SK-N-SH treated with all-trans-retinoic acid at 6 μM for 48 hours (cell line): Measurements from ENCODE around the gene SPATA21.

ENCODE experiments used
- ATAC-seq: fragments of 200-7000 bp; cut with Tn5 transposase; 3 replicates; pipeline ENCODE4 v1.9.1; 2020; ENCODE audit warnings: mild to moderate bottlenecking, moderate library complexity
- ARNTL ChIP-seq: fragments of 450-650 bp; formaldehyde crosslinking; IDR thresholded peaks from 2 replicates; pipeline ENCODE4 v1.5.0; 2020; ENCODE audit warnings: low read depth, mild to moderate bottlenecking, moderate library complexity, borderline replicate concordance
- BACH2 ChIP-seq: fragments of 250-450 bp; sonication (Bioruptor Pico); IDR thresholded peaks from 2 replicates; pipeline ENCODE4 v1.9.0; 2021; ENCODE audit warnings: mild to moderate bottlenecking, borderline replicate concordance
- CSDC2 ChIP-seq: fragments of 250-450 bp; sonication (Bioruptor Pico); IDR thresholded peaks from 2 replicates; pipeline ENCODE4 v1.5.0; 2020; ENCODE audit warnings: mild to moderate bottlenecking, moderate library complexity
- ESRRG ChIP-seq: fragments of 250-450 bp; sonication (Bioruptor Pico); IDR thresholded peaks from 2 replicates; pipeline ENCODE4 v1.6.1; 2021; ENCODE audit warnings: mild to moderate bottlenecking
- GLIS3 ChIP-seq: fragments of 250-450 bp; sonication (Bioruptor Pico); IDR thresholded peaks from 2 replicates; pipeline ENCODE4 v1.5.0; 2020; ENCODE audit warnings: mild to moderate bottlenecking, moderate library complexity
- ISL1 ChIP-seq: fragments of 250-450 bp; sonication (Bioruptor Pico); IDR thresholded peaks from 2 replicates; pipeline ENCODE4 v2.1.2; 2022; ENCODE audit warnings: mild to moderate bottlenecking, moderate library complexity
- OSR1 ChIP-seq: fragments of 250-450 bp; sonication (Bioruptor Pico); IDR thresholded peaks from 2 replicates; pipeline ENCODE4 v1.8.0; 2022; ENCODE audit warnings: moderate library complexity, mild to moderate bottlenecking, inconsistent platforms
- SNAI2 ChIP-seq: fragments of 250-450 bp; sonication (Bioruptor Pico); IDR thresholded peaks from 2 replicates; pipeline ENCODE4 v1.5.0; 2020; ENCODE audit warnings: mild to moderate bottlenecking, moderate library complexity
- TCF4 ChIP-seq: fragments of 250-450 bp; sonication (Bioruptor Pico); IDR thresholded peaks from 2 replicates; pipeline ENCODE4 v1.8.0; 2021; ENCODE audit warnings: mild to moderate bottlenecking, moderate library complexity, borderline replicate concordance
- TOX ChIP-seq: fragments of 250-450 bp; sonication (Bioruptor Pico); IDR thresholded peaks from 2 replicates; pipeline ENCODE4 v1.8.0; 2021; ENCODE audit warnings: mild to moderate bottlenecking, moderate library complexity, borderline replicate concordance
- ZC3H10 ChIP-seq: fragments of 250-450 bp; sonication (Bioruptor Pico); IDR thresholded peaks from 2 replicates; pipeline ENCODE4 v1.5.1; 2021; ENCODE audit warnings: mild to moderate bottlenecking, moderate library complexity
- ZFP3 ChIP-seq: fragments of 250-450 bp; sonication (Bioruptor Pico); IDR thresholded peaks from 2 replicates; pipeline ENCODE4 v1.5.0; 2020; ENCODE audit warnings: mild to moderate bottlenecking, moderate library complexity
- ZFP30 ChIP-seq: fragments of 450-650 bp; formaldehyde crosslinking; IDR thresholded peaks from 2 replicates; pipeline ENCODE4 v1.5.0; 2022; ENCODE audit warnings: mild to moderate bottlenecking, moderate library complexity
- ZNF565 ChIP-seq: fragments of 450-650 bp; formaldehyde crosslinking; conservative IDR thresholded peaks from 2 replicates; pipeline ENCODE4 v1.5.0; 2020; ENCODE audit warnings: low read depth, mild to moderate bottlenecking, moderate library complexity
- ZNF70 ChIP-seq: fragments of 450-650 bp; formaldehyde crosslinking; IDR thresholded peaks from 2 replicates; pipeline ENCODE4 v1.5.0; 2020; ENCODE audit warnings: mild to moderate bottlenecking, moderate library complexity
- ZNF8 ChIP-seq: fragments of 450-650 bp; formaldehyde crosslinking; IDR thresholded peaks from 2 replicates; pipeline ENCODE4 v1.5.0; 2020; ENCODE audit warnings: mild to moderate bottlenecking, moderate library complexity
- TF ChIP-seq, protein P1 (sequence below): fragments of 250-450 bp; sonication (Bioruptor Pico); IDR thresholded peaks from 2 replicates; pipeline ENCODE4 v1.5.0; 2020; ENCODE audit warnings: mild to moderate bottlenecking, moderate library complexity
- TF ChIP-seq, protein P2 (sequence below): fragments of 250-450 bp; sonication (Bioruptor Pico); IDR thresholded peaks from 2 replicates; pipeline ENCODE4 v1.8.0; 2020; ENCODE audit warnings: mild to moderate bottlenecking, moderate library complexity, borderline replicate concordance
- TF ChIP-seq, protein P3 (sequence below): fragments of 250-450 bp; sonication (Bioruptor Pico); IDR thresholded peaks from 2 replicates; pipeline ENCODE4 v1.5.1; 2021; ENCODE audit warnings: mild to moderate bottlenecking, moderate library complexity
- TF ChIP-seq, protein P4 (sequence below): fragments of 250-450 bp; sonication (Bioruptor Pico); IDR thresholded peaks from 2 replicates; pipeline ENCODE4 v1.8.0; 2021; ENCODE audit warnings: low read depth, mild to moderate bottlenecking, moderate library complexity, borderline replicate concordance

SPATA21 gene

DNA sequence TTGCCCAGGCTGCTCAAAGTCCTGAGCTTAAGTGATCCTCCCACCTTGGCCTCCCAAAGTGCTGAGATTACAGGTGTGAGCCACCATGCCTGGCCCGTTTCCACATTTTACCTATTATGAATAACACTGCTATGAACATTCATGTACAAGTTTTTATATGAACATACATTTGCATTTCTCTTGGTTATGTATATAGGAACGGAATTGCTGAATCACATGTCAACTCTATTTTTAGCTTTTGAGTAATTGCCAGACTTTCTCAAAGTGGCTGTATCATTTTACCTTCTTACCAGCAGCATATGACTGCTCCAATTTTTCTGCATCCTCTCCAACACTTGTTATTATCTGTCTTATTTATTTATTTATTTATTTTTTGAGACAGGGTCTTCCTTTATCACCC, 2.7 kb downstream of the SPATA21 start:
- TF ChIP-seq ARNTL (CRISPR knock-in tag) = no peak
- no peak for TF ChIP-seq ZFP3
- ATAC-seq = 0 out of 3 replicates have a peak, but pooled peaks have one; percentile 26

DNA sequence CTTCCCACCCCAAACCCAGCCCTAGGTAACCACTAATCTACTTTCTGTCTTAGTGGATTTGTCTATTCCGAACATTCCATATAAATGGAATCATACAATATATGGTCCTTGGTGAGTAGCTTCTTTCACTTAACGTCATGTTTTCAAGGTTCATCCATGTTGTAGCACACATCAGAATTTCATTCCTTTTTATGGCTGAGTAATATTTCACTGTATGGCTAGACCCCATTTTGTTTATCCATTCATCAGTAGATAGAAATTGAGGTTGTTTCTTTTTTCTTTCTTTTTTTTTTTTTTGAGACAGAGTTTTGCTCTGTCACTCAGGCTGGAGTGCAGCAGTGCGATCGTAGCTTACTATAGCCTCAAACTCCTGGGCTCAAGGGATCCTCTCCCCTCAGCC, 3.2 kb downstream of the SPATA21 start:
- no peak for TF ChIP-seq ZNF8 (CRISPR knock-in tag)
- no peak for TF ChIP-seq ZFP3
- no peak for TF ChIP-seq TCF4
- TF ChIP-seq, protein P1, sequence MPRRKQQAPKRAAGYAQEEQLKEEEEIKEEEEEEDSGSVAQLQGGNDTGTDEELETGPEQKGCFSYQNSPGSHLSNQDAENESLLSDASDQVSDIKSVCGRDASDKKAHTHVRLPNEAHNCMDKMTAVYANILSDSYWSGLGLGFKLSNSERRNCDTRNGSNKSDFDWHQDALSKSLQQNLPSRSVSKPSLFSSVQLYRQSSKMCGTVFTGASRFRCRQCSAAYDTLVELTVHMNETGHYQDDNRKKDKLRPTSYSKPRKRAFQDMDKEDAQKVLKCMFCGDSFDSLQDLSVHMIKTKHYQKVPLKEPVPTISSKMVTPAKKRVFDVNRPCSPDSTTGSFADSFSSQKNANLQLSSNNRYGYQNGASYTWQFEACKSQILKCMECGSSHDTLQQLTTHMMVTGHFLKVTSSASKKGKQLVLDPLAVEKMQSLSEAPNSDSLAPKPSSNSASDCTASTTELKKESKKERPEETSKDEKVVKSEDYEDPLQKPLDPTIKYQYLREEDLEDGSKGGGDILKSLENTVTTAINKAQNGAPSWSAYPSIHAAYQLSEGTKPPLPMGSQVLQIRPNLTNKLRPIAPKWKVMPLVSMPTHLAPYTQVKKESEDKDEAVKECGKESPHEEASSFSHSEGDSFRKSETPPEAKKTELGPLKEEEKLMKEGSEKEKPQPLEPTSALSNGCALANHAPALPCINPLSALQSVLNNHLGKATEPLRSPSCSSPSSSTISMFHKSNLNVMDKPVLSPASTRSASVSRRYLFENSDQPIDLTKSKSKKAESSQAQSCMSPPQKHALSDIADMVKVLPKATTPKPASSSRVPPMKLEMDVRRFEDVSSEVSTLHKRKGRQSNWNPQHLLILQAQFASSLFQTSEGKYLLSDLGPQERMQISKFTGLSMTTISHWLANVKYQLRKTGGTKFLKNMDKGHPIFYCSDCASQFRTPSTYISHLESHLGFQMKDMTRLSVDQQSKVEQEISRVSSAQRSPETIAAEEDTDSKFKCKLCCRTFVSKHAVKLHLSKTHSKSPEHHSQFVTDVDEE = no peak
- no peak for ATAC-seq

DNA sequence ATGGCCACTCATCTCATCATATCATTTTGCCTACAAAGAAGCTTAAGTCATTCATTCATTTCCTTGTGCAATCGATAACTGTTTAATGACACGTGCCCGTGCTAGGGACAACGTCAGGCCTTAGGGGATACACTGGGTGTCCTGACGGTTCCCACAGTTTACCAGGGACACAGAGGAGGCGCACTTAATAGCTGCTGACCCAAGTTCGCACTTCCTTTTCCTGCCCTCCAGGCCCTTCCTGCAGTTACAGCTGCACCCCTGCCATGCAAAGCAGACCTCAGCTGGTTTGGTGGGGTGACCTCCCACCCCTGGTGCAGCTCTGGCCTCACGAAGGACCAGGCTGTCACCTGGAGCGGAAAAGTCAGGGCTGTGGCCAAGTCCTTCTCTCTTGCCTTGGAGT, 4.2 kb downstream of the SPATA21 start:
- TF ChIP-seq ZFP30 (CRISPR knock-in tag) (no peak), SNAI2 (CRISPR knock-in tag) (no peak), ZNF565 (CRISPR knock-in tag) (no peak)
- ATAC-seq = no peak

DNA sequence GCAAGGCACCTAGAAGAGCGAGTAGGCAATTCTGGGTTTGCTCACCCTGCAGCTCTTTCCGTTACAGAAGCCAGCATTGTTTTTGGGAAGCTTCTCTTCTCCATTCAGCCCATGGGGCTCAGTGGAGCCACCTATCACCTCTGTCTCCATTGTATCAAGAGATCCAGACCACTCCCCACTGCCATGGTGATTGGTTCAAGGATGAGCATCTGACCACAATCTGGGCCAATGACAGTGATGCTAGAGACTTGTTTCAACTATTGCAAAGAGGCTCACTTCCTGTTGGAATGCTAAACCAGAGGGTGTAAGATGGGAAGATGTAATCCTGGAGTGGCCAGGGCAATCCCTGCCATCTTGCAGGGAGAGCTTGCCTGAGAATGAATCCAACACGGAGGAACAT, 6.6 kb downstream of the SPATA21 start:
- TF ChIP-seq OSR1 = no peak
- TF ChIP-seq TCF4 = no peak
- TF ChIP-seq, protein P2, sequence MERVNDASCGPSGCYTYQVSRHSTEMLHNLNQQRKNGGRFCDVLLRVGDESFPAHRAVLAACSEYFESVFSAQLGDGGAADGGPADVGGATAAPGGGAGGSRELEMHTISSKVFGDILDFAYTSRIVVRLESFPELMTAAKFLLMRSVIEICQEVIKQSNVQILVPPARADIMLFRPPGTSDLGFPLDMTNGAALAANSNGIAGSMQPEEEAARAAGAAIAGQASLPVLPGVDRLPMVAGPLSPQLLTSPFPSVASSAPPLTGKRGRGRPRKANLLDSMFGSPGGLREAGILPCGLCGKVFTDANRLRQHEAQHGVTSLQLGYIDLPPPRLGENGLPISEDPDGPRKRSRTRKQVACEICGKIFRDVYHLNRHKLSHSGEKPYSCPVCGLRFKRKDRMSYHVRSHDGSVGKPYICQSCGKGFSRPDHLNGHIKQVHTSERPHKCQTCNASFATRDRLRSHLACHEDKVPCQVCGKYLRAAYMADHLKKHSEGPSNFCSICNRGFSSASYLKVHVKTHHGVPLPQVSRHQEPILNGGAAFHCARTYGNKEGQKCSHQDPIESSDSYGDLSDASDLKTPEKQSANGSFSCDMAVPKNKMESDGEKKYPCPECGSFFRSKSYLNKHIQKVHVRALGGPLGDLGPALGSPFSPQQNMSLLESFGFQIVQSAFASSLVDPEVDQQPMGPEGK = no peak
- no peak for TF ChIP-seq ZFP30 (CRISPR knock-in tag)
- TF ChIP-seq, protein P3, sequence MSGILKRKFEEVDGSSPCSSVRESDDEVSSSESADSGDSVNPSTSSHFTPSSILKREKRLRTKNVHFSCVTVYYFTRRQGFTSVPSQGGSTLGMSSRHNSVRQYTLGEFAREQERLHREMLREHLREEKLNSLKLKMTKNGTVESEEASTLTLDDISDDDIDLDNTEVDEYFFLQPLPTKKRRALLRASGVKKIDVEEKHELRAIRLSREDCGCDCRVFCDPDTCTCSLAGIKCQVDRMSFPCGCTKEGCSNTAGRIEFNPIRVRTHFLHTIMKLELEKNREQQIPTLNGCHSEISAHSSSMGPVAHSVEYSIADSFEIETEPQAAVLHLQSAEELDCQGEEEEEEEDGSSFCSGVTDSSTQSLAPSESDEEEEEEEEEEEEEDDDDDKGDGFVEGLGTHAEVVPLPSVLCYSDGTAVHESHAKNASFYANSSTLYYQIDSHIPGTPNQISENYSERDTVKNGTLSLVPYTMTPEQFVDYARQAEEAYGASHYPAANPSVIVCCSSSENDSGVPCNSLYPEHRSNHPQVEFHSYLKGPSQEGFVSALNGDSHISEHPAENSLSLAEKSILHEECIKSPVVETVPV (CRISPR knock-in tag) = no peak
- TF ChIP-seq ZNF565 (CRISPR knock-in tag) = no peak
- TF ChIP-seq, protein P4, sequence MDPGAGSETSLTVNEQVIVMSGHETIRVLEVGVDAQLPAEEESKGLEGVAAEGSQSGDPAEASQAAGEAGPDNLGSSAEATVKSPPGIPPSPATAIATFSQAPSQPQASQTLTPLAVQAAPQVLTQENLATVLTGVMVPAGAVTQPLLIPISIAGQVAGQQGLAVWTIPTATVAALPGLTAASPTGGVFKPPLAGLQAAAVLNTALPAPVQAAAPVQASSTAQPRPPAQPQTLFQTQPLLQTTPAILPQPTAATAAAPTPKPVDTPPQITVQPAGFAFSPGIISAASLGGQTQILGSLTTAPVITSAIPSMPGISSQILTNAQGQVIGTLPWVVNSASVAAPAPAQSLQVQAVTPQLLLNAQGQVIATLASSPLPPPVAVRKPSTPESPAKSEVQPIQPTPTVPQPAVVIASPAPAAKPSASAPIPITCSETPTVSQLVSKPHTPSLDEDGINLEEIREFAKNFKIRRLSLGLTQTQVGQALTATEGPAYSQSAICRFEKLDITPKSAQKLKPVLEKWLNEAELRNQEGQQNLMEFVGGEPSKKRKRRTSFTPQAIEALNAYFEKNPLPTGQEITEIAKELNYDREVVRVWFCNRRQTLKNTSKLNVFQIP = no peak
- no peak for TF ChIP-seq ISL1
- ATAC-seq = peak; percentile 78

DNA sequence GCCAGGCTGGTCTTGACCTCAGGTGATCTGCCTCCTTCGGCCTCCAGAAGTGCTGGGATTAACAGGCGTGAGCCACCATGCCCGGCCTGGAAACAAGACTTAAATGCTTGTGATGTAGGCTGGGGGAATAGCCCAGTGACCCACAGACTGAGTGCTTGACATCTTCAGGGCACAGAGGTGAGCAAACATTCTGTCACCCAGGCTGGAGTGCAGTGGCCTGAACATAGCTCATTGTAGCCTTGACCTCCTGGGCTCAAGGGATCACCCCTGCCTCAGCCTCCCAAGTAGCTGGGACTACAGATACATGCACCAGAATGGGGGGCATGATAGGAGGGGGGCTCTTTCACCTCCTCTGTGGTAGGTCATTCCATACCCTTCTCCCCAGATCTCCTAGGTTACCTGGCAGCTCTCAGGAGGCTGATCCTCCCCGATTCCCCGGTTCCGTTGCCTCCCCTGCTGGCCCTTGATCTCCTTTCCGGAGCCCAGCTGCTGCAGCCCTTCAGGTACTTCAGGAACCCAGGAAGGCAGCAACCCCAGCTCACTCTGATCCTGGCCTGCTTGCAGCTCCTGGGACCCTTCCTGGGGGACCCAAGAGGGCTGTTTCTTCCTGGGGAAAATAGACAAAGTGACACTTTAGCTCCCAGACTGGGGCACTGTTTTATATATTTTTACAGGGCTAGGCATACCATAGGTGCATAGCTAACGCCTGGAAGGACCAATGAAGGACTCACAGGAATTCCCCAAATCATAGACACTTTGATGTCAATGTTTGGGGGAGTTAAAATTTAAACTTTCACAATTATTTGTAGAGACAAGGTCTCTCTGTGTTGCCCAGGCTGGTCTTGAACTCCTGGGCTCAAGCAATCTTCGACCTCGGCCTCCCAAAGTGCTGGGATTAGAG, 11.8 kb downstream of the SPATA21 start:
- ATAC-seq = no peak
- TF ChIP-seq ESRRG = no peak
- TF ChIP-seq ZFP30 (CRISPR knock-in tag) = no peak
- no peak for TF ChIP-seq ZNF565 (CRISPR knock-in tag)
- TF ChIP-seq CSDC2 (CRISPR knock-in tag) = no peak
- no peak for TF ChIP-seq BACH2 (CRISPR knock-in tag)
- TF ChIP-seq TOX (CRISPR knock-in tag) = no peak
- TF ChIP-seq, protein P1 = no peak
- no peak for TF ChIP-seq ZC3H10 (CRISPR knock-in tag)
- TF ChIP-seq ARNTL (CRISPR knock-in tag) = no peak
- TF ChIP-seq ISL1 = no peak
- no peak for TF ChIP-seq SNAI2 (CRISPR knock-in tag)
- no peak for TF ChIP-seq OSR1
- no peak for TF ChIP-seq ZNF8 (CRISPR knock-in tag)
- TF ChIP-seq, protein P3 (CRISPR knock-in tag) = no peak
- TF ChIP-seq ZNF70 = no peak
- TF ChIP-seq ZFP3 = no peak
- no peak for TF ChIP-seq GLIS3
